GM19023 (cell line): ENCODE data around the gene ATF6.
"Not testable (repeated sequence)": the region's sequence is repeated elsewhere in the genome, so short reads cannot be mapped to it uniquely, and the experiment has no call there.

Source experiments
- ATAC-seq: cut with Tn5 transposase; IDR thresholded peaks from one replicate; pipeline ENCODE4 v1.9.1; 2021; ENCODE audit warnings: mild to moderate bottlenecking, moderate library complexity; ENCODE audit not compliant: unreplicated experiment

Gene ATF6

DNA sequence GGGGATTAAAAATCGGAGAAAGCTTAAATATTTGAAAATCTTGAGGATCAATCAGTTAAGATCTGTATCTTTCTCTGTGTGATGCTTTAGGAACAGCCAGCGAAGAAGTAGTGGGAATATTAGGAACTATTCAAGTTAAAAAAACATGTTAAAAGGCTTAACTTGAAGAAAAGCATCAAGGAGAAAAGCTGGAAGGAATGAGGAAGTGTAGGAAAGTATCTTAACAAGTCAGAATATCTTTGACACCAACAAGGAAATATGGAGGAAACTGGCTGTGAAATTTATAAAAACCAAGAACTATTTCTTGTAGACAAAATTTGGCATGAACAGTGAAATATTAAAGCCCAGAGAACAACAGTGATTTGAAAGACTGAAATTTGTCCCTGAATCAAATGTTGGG is 60.4 kb downstream of the ATF6 start:
- ATAC-seq = no peak

DNA sequence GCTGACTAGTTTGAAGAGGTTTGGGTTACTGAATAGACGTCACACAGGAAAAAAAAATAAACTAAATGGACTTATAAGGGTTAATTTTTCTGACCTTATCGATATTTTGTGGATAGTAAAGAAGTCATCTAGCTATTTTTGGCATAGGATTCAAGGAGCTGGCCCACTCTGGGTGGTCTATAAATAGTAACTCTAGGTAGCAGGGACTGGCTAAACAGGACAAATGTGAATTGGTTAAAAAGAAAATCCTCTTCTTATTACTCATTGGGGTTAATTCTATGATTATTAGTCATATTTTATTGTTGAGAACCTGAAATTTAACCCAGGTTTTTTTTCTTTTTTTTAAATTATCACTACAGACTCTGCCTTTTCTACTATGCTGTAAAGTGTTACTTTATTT is 61.7 kb downstream of the ATF6 start:
- ATAC-seq = no peak

DNA sequence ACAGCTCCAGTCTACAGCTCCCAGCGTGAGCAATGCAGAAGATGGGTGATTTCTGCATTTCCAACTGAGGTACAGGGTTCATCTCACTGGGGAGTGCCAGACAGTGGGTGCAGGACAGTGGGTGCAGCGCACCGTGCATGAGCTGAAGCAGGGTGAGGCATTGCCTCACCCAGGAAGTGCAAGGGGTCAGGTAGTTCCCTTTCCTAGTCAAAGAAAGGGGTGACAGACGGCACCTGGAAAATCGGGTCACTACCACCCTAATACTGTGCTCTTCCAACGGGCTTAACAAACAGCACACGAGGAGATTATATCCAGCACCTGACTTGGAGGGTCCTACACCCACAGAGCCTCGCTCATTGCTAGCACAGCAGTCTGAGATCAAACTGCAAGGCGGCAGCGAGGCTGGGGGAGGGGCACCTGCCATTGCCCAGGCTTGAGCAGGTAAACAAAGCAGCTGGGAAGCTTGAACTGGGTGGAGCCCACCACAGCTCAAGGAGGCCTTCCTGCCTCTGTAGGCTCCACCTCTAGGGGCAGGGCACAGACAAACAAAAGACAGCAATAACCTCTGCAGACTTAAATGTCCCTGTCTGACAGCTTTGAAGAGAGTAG is 66.3 kb downstream of the ATF6 start:
- not testable (repeated sequence) for ATAC-seq

DNA sequence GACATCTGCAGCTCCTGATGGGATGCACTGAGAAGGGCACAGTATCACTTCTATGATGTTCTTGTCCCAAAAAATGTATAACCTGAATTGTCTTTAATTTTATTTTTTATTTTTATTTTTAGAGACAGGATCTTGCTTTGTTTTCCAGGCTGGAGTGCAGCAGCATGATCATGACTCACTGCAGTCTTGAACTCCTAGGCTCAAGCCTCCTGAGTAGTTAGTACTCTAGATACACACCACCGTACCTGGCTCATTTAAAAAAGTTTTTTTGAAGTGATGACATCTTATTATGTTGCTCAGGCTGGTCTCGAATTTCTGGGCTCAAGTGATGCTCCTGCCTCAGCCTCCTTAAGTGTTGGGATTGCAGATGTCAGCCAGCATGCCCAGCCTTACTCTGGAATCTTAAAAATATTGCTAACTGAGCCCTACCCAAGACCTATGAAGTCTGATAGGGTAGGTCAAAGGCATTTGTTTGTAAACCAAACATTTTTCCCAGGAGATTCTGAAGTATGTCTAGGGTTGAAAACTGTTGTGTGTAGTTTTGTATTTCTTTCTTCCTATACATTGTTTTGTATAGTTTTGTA is 68.9 kb downstream of the ATF6 start:
- ATAC-seq = no peak

DNA sequence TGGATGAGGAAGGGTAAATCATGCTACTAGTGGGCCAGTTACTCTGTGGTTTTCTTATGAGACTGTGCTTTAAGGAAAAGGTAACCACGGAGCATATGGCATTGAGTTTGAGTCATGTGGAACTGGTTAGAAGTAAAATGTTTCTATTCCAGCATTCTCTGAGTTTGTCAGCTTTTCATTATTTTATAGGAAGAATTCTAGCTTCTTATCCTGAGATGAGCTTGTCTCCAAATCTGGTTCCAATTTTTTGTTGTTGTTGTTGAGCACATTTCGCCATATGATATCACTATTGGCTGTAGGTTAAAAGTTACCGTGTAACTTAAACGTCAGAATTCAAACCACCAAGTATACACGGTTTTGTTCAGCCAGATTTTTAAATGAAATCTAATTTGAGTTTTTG is 69.9 kb downstream of the ATF6 start:
- no peak for ATAC-seq

DNA sequence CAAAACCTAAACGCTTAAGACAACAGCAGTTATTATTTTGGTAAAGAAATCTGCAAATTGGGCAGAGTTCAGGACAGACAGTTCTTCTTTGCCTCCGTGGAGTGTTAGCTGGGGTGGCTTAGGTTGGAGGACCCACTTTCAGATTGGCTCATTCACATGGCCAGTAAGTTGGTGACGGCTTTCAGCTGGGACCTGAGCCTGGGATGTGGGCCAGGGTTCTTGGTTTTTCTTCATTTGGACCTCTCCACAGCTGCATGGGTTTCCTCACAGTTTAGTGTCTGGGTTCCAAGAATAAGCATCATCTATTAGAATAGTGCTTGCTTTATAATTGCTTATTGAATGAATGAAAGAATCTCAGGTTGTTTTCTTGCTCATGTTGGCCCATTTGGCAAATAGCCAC is 72.2 kb downstream of the ATF6 start:
- no peak for ATAC-seq

DNA sequence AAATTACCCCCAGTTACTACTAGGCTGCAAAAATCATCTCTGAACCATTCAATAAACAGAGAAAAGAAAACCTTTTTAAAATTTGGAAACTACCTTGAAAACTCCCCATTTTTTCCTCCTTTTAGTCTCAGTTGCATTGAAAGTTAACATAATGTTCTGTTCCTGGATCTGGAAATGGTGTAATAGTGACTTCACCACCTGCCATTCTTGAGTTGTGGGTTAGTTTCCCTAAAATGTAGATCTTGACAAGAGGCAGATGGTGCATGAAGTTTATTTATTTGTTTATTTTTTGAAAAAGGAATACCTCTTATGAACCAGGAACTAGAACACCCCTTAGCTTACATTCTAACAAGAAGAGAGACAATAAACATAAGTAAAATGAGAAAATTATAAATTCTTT is 72.8 kb downstream of the ATF6 start:
- no peak for ATAC-seq

DNA sequence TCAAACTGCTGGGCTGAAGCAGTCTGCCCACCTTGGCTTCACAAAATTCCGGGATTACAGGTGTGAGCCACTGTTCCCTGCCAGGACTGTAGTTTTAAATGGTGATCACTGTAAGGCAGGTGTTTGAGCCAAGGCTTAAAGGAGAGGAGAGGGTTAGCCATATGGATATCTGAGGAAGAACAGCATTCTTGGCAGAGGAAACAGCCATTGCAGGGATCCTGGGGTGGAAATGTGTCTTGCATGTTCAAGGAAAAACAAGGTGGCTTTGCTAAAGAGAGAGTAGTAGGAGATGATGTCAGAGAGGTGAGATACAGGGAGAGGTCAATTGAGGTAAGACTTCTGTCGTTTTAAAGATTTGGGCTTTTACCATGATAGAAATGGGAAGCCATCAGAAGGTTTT is 73.5 kb downstream of the ATF6 start:
- no peak for ATAC-seq

DNA sequence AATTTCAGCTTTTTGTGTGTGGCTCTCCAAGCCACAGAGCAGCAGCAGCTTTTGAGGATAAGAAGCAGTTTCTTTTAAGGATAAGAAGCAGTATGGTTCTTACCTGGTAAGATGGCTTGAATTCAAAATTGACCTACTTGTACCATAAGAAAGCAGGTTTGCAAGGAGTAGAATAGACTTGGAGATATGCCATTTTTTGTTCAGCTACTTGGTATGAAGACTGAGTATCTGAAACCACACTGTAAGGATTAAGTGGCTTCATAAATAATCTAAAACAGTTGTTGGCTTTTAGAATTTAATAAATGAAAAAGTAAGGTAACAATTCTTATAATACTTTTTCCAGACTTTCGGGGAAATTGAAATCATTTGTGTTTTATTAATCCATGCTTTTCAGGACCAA is 74.2 kb downstream of the ATF6 start:
- no peak for ATAC-seq

DNA sequence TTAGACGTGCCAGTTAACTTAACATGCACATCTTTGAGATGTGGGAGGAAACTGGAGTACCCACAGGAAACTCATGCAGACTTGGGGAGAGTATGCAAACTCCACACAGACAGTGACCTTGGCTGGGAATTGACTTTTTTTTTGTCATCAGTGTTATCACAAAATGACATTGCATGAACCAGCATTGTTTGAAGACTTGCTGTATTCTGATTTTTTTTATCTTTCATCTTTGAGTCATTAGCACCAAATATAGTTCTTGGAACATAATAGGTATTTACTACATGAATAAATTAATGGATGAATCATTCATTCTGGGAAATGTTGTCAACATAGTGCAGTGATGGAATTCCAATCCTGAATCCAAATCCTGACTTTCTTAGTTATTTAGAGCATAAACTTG is 77.0 kb downstream of the ATF6 start:
- no peak for ATAC-seq

DNA sequence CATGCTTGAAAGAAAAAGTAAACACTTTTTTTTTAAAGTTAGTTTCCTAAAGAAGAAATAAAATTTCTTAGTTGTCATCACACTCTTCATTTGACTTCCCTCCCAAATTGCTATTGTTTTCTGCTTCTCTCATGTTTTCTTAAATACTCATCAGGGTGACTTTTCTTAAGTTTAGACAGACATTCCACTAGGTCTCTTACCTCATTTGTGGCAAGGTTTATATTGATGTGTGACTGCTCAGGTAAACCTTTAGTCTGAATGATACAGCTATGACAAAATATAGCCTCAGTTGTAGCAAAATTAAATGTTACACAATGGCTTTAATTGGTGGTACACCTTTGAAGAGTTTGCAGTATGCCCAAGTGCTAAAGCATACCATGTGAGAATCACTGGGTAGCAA is 78.6 kb downstream of the ATF6 start:
- ATAC-seq = no peak

DNA sequence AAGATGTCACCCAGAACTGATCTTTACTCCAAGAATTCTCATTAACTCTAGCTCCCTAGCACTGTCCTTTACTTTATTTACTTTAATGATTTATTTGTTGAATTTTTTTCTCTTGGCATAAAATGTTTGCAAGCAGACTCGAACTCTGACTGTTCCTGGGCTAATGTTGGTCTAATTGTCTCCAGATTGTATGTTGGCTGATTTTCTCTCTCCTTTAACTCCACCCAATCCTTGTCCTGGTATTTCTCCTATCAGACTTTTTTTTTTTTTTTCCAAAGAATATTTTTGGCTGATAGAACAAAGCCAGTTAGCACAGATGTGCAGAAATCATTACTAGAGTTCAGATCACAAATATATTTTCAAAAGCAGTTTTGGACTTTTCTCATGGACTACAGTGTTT is 82.6 kb downstream of the ATF6 start:
- ATAC-seq = no peak

DNA sequence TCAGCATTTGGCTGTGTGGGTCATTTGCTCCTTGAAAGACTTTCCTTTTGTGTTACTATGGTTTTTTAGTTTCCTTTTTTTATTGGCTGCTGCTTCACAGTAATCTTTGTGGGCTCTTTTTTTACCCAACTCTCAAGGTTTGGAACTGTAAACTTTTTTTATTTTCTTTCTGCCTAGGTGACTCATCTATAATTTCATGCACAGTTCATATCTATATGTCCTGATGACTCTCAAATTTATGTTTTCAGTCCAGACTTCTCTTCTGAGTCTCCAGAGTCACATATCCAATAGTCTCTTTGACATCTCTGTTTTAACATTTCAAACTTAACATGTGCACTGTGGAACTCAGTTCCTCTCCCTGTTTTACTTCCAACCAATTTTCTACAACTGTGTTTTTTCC is 83.4 kb downstream of the ATF6 start:
- ATAC-seq = no peak

DNA sequence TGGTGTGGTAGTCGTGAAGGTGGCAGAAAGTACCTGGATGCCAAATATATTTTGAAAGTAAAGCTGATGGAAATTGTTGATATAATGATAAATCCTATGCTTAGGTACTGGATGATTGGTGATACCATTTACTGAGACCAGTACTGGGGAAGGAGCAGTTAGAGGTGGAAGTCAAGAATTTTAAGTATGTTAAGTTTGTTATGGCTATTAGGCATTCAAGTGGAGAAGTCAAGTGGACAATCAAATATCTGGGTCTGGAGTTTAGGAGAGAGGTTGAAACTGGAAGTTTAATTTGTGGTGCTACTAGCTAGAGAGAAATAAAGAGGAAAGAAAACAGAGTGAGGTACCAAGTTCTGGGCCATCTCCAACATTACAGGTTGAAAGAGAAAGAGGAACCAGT is 89.1 kb downstream of the ATF6 start:
- ATAC-seq = no peak

DNA sequence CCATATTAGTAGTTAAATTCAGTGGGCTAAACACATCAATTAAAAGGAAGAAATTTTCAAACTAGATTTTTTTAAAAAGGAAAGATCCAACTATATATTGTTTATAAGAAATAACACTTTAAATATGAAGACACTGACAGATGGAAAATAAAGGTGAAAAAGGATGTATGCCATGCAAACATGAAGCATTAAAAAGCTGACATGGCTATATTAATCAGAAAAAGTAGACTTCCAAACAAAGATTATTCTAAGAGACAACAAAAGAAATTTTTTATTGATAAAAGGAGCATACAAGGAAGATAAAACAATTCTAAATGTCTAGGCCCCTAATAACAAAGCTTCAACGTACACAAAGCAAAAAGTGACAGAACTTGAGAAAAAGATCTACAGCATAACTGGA is 92.2 kb downstream of the ATF6 start:
- no peak for ATAC-seq

DNA sequence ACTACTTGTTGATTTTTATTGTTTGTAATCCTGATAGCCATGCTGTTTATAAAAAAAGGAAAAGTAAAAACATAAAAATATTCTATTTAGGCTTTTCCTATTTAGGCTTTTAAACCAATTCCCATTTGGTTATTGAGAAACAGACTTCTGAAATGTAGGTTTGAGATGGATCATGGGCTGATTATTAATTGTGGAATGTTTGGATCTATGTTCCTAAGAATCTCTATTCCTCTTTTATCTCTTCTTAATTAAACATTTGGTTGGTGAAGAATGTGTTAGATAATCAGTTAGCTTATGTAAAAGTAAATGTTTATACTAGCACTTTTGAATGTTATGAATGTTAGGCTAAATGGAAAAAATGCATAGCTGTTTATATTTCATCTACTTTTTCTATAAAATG is 97.4 kb downstream of the ATF6 start:
- ATAC-seq = no peak

DNA sequence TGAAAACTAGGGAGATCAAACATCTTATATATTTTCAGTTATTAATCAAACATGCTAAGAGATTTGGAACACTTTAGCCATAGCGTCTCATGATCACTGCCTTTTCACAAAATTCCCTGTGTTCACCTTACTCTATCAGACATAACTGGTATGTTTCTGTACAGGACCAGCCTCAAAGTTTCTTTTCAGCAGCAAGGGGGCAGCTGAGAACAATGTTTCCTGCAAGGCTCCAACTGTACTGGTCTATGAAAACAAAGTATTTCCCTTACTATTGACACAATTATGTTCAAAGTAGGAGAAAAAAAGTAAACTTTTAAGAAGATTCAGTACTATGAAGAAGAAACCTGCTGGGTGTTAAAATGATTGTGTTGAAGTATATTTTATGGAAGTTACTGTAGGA is 98.5 kb downstream of the ATF6 start:
- ATAC-seq = no peak

DNA sequence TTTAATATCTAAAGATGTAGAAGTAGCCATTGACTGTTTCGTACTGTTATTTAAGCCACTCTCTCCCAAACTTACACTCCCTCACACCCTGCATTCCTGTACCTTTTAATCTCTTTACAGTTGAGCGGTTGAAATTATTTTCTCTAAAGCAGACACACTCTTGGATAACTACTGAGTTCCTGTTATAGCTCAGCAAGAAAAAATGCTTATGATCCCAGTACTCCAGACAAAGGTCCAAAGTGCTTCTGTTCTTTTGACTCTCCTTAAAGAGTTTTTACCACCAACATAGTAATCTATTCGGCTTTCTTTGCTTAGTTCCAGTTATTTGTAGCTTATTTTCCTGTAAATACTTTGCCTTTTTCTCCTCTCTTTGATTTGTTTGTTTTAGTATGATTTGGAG is 100.1 kb downstream of the ATF6 start:
- no peak for ATAC-seq

DNA sequence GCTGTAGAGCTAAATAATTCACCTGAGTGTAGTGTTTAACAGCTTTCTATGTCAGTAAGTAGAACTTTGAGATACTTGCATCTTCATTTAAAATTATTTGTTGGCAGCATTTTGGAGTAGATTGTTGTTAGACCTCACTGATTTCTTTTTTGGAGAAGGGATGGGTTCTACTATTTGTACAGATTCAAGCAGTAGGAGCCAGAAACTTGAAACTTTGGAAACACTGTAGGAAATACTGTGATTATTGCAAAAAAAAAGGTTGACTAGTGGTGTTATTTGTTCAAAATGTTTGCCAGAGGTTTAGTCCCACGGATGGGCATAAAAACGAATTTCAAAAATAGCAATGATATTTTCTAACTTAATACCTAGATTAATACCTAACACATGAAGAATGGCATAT is 102.7 kb downstream of the ATF6 start:
- ATAC-seq = no peak

DNA sequence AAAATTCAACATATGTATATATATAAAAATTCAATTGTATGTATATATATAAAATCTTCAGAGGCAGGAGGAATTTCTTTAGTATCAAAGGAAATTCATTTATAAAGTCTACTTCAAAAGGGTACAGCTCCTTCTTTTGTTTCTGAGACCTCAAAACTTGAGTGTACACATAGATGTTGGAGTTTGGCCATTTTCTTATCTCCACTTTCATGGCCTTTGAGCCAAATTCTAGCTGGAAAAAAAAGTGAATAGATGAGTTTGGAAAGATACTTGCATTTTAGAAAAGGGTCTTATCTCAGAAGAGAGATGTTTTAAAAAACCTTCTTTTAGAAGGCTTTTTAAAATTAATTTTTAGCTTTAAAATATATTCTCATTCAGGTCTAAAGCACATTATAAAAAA is 103.2 kb downstream of the ATF6 start:
- ATAC-seq = no peak

DNA sequence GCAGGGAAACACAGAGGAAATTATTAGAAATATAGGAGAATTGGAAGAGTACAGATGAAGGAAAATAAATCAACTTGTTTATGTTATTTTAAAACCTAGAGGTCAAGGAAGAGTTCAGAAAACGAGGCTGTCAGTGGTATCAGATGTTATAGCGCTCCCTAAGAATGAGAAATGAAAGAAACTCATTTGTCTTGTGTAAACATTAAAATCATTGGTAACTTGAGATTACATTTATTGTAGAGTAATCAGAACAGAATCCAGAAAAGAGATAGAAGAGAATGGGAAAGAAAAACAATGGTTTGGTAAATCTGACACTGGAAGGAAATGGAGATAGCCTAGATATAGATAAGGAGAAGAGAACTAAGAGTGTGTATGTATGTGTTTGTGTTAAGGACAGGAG is 106.4 kb downstream of the ATF6 start:
- no peak for ATAC-seq

DNA sequence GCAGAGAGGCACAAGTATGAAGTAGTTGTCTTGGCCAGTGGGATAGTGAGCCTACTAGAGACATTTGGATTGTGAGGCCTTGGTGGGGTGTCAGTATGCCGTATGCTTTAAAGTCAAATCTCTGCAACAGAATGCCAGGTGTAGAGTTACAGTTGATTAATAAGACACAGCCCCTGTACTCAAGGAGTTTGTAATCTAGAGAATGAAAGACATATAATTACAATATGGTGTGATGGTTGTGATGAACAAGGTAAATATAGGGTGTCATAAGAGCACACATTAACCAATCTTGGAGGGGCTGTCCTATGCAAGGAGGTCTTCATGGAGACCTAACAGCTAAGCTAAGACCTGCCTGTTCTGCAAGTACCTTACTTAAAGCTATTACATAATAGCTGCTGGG is 113.1 kb downstream of the ATF6 start:
- no peak for ATAC-seq

DNA sequence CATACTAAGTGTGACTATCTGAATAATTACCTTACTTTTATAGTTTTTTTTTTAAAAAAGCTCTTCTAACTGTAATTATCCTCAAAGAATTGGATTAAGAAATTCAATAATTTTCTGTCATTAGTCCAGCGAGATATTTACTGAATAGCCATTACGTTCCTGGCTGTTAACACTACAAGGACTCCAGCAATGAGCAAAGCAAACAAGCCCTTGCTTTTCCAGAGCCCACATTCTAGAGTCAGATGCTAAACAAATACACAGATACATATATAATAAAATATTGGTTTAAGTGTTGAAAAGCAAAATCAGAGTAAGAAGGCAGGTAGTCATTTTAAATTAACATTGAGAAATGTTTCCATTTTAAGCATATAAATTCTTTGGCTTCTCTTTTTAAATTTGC is 118.4 kb downstream of the ATF6 start:
- no peak for ATAC-seq
